Activated CD8-positive, alpha-beta memory T cell treated with anti-CD3 and anti-CD28 coated beads, Interleukin-2, amount 10 ng/mL, durations not matched to agents 7 days and 5 days (primary cell): ENCODE results near the gene CKAP5. TPM values are rescaled to one million over a fixed set of nuclear protein-coding genes. Genes with fewer than 3 reads are reported as not detected.

Experiments
- ATAC-seq: fragments of 150-1000 bp; cut with Tn5 transposase; one replicate; pipeline ENCODE4 v1.10.0; 2021; ENCODE audit warnings: moderate library complexity
- CTCF ChIA-PET: fragments of 350-600 bp; sonication (Branson Sonifier 250); formaldehyde crosslinking; loops from one replicate; lab custom pipeline; 2021; ENCODE audit warnings: antibody characterized with exemption; lab: Charles Lee
- DNase-seq: peaks from one replicate; pipeline ENCODE4 v3.0.0-alpha.2; 2020
- H3K27ac Mint-ChIP-seq: one replicate; pipeline ENCODE4 v1.8.0; 2021; ENCODE audit warnings: mild to moderate bottlenecking, mixed read lengths
- H3K27me3 Mint-ChIP-seq: one replicate; pipeline ENCODE4 v1.8.0; 2021; ENCODE audit warnings: mixed read lengths
- H3K36me3 Mint-ChIP-seq: one replicate; pipeline ENCODE4 v1.8.0; 2021; ENCODE audit warnings: mild to moderate bottlenecking, mixed read lengths
- H3K4me1 Mint-ChIP-seq: one replicate; pipeline ENCODE4 v1.8.0; 2021; ENCODE audit warnings: mixed read lengths
- H3K4me3 Mint-ChIP-seq: one replicate; pipeline ENCODE4 v1.8.0; 2021; ENCODE audit warnings: mild to moderate bottlenecking, moderate library complexity, mixed read lengths
- H3K9me3 Mint-ChIP-seq: one replicate; pipeline ENCODE4 v1.8.0; 2022; ENCODE audit warnings: low read depth, mixed read lengths
- total RNA-seq, 2 experiments: library from RNA; stranded (reverse); gene quantifications; one replicate each; pipeline ENCODE4 v1.2.3, GENCODE V29; 2021

CKAP5 gene
- total RNA-seq, 2 experiments from 2014 or later: 167 to 180 TPM

DNA sequence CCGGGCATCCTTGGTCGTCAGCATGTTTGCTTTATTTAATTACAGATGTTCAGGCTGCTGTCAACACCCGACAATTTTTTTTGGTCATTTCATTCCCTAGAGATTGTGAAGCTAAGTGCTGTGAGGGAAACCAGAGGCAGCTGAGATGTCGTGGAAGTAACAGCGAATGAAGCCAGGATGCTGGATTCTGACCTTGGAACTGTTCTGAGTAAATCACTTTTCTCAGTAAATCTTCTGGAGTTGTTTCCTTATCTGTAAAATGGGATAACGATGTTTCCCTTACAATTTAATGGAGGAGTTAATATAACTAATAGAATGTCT, 390 bp upstream of the CKAP5 start:
- Mint-ChIP-seq H3K36me3 (peaks cover 9% of the 10 kb centered on the region), H3K27ac (peak overlapping the region; percentile 96), H3K27me3 (no peaks in the 10 kb centered on the region), H3K4me3 (peak overlapping the region; percentile 85), H3K4me1 (peaks cover 39% of the 10 kb centered on the region), H3K9me3 (no peaks in the 10 kb centered on the region)
- DNase-seq (no peak), ATAC-seq (no peak)
- CTCF ChIA-PET: interaction anchor here (0.9 to 1.4 kb wide), 2 partner anchors 9 to 307 kb away, joined by 3 to 4 read pairs; no protein-coding TSS in a partner anchor

DNA sequence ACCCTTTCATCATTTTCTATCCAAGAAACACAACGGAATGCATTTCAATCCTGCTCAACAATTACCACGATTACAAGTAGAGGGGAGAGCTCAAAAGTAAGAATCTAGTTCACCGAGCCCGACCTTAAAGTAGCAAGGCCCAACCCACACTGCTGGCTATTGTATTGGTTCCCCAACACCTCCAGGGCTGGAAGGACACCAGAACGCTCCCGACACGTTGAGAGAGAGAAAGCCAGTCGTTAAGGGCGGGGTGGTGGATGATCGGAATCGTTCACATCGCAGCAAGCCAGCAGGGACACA, 690 bp downstream of the CKAP5 start:
- no peaks in the 10 kb centered on the region for H3K9me3 Mint-ChIP-seq
- H3K4me1 Mint-ChIP-seq: peaks cover 41% of the 10 kb centered on the region
- DNase-seq (no peak), ATAC-seq (no peak)
- no peaks in the 10 kb centered on the region for H3K27me3 Mint-ChIP-seq
- peak overlapping the region; percentile 76 for H3K27ac Mint-ChIP-seq
- peaks cover 11% of the 10 kb centered on the region for H3K36me3 Mint-ChIP-seq
- peak overlapping the region; percentile 85 for H3K4me3 Mint-ChIP-seq
- CTCF ChIA-PET: interaction anchor here (1.8 kb wide), 1 partner anchor 19 kb away, joined by 4 read pairs; no protein-coding TSS in a partner anchor

DNA sequence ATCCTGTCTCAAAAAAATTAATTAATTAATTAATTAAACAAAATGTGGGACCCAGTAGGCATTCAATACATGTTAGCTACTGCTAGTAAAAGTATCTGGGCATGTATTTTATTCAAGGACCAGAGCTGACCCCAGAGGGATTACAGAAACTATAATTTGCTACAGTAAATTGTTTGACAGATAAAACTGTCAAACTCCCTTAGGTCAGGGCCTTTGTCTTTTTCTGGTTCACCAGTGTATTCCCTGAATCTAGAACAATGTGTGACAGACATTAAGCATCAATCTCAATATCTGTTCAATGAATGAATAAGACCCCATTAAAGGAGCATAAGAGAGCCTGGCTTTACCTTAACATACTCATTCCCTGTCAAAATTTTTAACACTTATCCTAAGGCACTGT, 6.0 kb downstream of the CKAP5 start:
- H3K27ac Mint-ChIP-seq: no peak overlapping the region
- H3K4me3 Mint-ChIP-seq: no peak overlapping the region
- H3K36me3 Mint-ChIP-seq: peaks cover 18% of the 10 kb centered on the region
- no peaks in the 10 kb centered on the region for H3K9me3 Mint-ChIP-seq
- DNase-seq (no peak), ATAC-seq (no peak)
- no peaks in the 10 kb centered on the region for H3K27me3 Mint-ChIP-seq
- CTCF ChIA-PET: no interaction called here
- H3K4me1 Mint-ChIP-seq: peaks cover 46% of the 10 kb centered on the region

DNA sequence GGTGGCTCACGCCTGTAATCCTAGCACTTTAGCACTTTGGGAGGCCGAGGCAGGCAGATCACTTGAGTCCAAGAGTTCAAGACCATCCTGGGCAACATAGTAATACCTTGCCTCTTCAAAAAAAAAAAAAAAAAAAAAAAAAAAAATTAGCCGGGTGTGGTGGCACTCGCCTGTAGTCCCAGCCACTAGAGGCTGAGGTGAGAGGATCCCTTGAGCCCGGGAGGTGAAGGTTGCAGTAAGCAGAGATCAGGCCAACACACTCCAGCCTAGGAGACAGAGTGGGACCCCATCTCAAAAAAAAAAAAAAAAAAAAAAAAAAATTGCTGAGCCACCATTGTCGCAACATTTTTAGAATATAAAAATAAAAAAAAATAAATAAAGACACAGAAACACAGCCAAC, 7.6 kb downstream of the CKAP5 start:
- DNase-seq (no peak), ATAC-seq (no peak)
- Mint-ChIP-seq H3K4me3 (no peak overlapping the region), H3K36me3 (peaks cover 18% of the 10 kb centered on the region), H3K9me3 (no peaks in the 10 kb centered on the region), H3K4me1 (peaks cover 32% of the 10 kb centered on the region), H3K27me3 (no peaks in the 10 kb centered on the region), H3K27ac (no peak overlapping the region)
- CTCF ChIA-PET: interaction anchor here (2.1 kb wide), 1 partner anchor 12 kb away, joined by 8 read pairs; no protein-coding TSS in a partner anchor

DNA sequence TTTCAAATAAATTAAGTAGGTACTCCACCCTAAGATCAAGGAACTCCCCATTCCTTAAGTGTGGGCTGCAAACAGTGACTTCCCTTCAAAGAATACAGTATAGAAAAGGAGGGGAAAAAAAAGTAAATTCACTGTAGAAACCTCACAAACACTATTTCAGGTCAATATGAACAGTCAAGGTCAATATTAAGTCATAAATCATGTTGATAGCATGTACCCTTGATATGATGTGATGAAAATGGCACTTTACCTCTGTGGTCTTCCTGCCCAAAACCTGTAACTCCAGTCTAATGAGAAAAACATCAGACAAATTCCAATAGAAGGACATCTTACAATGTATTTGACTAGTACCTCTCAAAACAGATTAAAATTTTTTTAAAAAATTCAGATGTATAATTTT, 8.2 kb downstream of the CKAP5 start:
- no peaks in the 10 kb centered on the region for H3K9me3 Mint-ChIP-seq
- peaks cover 19% of the 10 kb centered on the region for H3K36me3 Mint-ChIP-seq
- no peaks in the 10 kb centered on the region for H3K27me3 Mint-ChIP-seq
- H3K4me3 Mint-ChIP-seq: no peak overlapping the region
- ATAC-seq (no peak), DNase-seq (no peak)
- peaks cover 29% of the 10 kb centered on the region for H3K4me1 Mint-ChIP-seq
- CTCF ChIA-PET: interaction anchor here (2.1 kb wide), 1 partner anchor 11 kb away, joined by 8 read pairs; no protein-coding TSS in a partner anchor
- H3K27ac Mint-ChIP-seq: no peak overlapping the region

DNA sequence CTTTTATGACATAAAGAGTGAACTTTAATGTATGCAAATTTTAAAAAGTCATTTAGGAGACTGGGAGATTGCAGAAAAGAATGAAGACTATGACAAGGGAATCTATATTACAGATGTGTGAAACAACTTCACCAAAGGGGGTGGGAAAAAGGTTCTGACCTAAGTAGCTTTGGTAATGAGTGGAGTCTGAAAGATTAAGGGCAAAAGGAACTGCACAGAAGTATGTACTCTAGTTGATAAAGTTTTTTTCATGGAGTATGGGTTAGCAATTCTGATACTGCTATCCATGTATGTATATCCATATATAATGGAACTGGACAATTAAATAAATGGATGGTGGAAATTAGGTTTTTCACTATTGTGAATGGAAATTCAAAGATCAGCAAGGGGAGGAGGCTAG, 9.2 kb downstream of the CKAP5 start:
- DNase-seq (no peak), ATAC-seq (no peak)
- Mint-ChIP-seq H3K4me1 (peaks cover 24% of the 10 kb centered on the region), H3K27ac (no peak overlapping the region), H3K36me3 (peaks cover 19% of the 10 kb centered on the region), H3K4me3 (no peak overlapping the region), H3K27me3 (no peaks in the 10 kb centered on the region), H3K9me3 (no peaks in the 10 kb centered on the region)
- CTCF ChIA-PET: no interaction called here

DNA sequence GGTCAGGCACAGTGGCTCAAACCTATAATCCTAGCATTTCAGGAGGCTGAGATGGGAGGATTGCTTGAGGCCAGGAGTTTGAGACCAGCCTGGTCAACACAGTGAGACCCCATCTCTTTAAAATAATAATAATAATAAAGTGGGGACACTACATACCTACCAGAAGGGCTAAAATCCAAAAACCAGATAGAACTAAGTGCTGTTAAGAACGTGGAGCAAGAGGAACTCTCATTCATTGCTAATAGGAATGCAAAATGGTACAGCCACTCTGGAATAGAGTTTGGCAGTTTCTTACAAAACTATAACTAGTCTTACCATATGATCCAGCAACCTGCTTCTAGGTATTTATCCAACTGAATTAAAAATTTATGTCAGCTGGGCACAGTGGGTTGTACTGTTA, 9.6 kb downstream of the CKAP5 start:
- CTCF ChIA-PET: no interaction called here
- Mint-ChIP-seq H3K36me3 (peaks cover 19% of the 10 kb centered on the region), H3K27me3 (no peaks in the 10 kb centered on the region), H3K4me1 (peaks cover 24% of the 10 kb centered on the region), H3K9me3 (no peaks in the 10 kb centered on the region), H3K4me3 (no peak overlapping the region), H3K27ac (no peak overlapping the region)
- no peak for ATAC-seq
- no peak for DNase-seq

DNA sequence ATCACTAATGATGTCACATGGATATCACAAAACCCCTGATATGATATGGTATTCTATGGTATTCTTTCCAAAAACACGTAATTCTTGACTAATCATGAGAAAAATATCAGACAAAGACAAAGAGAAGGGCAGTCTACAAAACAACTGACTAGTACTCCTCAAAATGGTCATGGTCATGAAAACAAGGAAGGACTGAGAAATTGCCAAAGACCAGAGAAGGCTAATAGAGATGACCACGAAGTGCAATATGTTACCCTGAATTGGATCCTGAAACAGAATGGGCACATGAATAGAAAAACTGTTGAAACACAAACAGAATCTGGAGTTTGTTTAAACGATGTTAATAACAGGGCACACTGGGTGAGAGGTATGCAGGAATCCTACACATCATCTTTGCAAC, 10.2 kb downstream of the CKAP5 start:
- Mint-ChIP-seq H3K27ac (no peak overlapping the region), H3K36me3 (peaks cover 19% of the 10 kb centered on the region), H3K9me3 (no peaks in the 10 kb centered on the region), H3K4me3 (no peak overlapping the region), H3K27me3 (no peaks in the 10 kb centered on the region), H3K4me1 (peaks cover 22% of the 10 kb centered on the region)
- no peak for DNase-seq
- ATAC-seq: no peak
- CTCF ChIA-PET: no interaction called here

DNA sequence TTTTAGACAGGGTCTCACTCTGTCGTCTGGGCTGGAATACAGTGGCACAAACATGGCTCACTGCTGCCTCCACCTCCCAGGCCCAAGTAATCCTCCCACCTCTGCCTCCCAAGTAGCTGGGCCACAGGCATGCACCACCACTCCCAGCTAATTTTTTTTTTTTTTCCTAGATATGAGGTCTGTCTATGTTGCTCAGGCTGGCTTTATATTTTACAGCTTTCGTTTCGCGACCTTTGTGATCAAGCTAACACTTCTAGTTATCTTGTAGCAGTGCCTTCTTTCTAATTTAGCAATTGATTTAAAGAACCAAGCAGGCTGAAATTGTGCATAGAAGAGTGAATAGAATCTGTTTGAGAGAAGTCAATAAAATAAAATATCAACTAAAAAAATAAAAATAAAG, 11.3 kb downstream of the CKAP5 start:
- Mint-ChIP-seq H3K27me3 (no peaks in the 10 kb centered on the region), H3K27ac (no peak overlapping the region), H3K4me1 (peaks cover 19% of the 10 kb centered on the region), H3K36me3 (peaks cover 19% of the 10 kb centered on the region), H3K4me3 (no peak overlapping the region), H3K9me3 (no peaks in the 10 kb centered on the region)
- CTCF ChIA-PET: no interaction called here
- no peak for ATAC-seq
- no peak for DNase-seq

DNA sequence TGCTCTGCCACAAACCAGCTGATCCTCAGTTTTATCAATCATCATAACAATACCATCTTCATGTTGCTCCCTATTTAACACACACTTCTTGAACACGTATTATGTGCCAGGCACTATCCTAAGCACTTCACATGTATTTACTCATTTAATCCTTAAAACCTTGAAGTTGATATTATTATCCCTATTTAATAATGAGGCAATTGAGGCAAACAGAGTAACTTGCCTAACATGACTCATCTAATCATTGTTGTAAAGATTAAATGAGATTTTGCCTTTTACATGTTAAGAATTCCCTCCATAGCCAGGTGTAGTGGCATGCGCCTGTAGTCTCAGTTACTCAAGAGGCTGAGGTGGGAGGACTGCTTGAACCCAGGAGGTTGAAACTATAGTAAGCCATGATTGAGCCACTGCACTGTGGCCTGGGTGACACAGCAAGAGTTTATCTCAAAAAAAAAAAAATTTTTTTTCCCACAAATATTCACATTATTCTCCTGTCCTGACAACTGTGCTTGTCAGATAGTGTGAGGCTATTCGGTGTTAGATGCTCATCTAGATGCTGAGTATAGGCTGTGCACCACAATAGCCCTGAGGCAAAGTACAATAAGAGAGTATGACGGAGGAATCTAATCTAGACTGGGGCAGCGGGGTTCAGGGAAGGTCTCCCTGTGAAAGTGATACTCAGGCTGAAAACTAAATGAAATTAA, 13.4 kb downstream of the CKAP5 start:
- H3K4me1 Mint-ChIP-seq: peaks cover 16% of the 10 kb centered on the region
- peaks cover 19% of the 10 kb centered on the region for H3K36me3 Mint-ChIP-seq
- CTCF ChIA-PET: no interaction called here
- ATAC-seq (no peak), DNase-seq (no peak)
- no peak overlapping the region for H3K4me3 Mint-ChIP-seq
- H3K27ac Mint-ChIP-seq: no peak overlapping the region
- no peaks in the 10 kb centered on the region for H3K9me3 Mint-ChIP-seq
- no peaks in the 10 kb centered on the region for H3K27me3 Mint-ChIP-seq

DNA sequence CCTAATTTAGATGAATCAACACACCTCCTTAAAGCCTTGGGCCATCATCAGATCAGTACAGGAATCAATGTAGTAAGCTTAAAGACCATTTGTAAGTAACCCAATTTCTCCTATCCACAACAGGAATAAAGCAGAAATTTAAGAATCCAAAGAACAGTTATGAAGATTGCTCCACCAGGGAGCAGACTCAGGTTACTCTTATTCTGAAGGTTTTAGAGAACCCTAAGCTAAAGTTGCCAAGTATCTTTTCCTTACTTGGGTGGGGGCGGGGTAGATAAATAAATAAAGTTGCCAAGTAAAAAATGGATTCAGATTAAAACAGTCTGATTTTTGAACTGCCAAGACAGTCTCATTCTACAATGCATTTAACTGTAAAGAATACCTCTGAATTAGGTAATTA, 18.1 kb downstream of the CKAP5 start:
- DNase-seq (no peak), ATAC-seq (no peak)
- H3K4me3 Mint-ChIP-seq: no peak overlapping the region
- CTCF ChIA-PET: interaction anchor here (2.4 kb wide), 1 partner anchor 11 kb away, joined by 8 read pairs; no protein-coding TSS in a partner anchor
- H3K27ac Mint-ChIP-seq: no peak overlapping the region
- H3K9me3 Mint-ChIP-seq: no peaks in the 10 kb centered on the region
- H3K27me3 Mint-ChIP-seq: no peaks in the 10 kb centered on the region
- peaks cover 10% of the 10 kb centered on the region for H3K36me3 Mint-ChIP-seq
- H3K4me1 Mint-ChIP-seq: peaks cover 29% of the 10 kb centered on the region

DNA sequence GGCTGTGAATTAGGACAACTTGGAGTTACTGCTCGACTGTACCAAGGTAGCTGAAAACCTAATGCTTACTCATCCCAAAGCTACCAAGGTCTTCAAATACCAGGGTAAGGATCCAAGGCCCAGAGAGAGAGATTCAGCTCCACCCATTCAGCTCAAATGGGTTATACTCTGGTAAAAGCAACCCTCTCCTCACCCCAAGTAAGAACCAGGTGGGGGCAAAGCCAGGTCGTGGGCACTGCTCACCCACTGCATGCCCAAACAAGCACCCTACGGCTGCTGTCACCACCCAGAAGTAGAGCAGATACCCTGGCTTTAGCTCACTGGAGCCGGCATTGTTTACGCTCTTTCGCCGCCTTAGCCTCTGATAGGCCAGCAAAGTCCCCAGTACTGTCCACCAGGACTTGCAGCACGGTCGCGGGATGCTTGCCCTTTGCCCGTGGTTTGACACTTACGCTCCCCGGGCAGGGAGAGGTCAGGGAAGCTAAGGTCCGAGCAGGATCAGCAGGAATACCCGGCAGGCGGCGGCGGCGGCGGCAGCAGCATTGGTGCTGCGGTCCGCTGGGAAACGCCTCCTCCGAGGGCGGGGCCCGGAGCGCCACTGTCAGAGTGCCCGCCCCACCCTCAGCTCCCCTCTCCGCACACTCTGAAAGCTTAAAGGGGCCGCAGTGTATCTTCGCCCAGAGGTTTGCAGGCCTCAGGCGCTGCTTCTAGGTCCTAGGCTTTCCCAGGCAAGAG, 19.6 kb downstream of the CKAP5 start:
- peaks cover 26% of the 10 kb centered on the region for H3K4me1 Mint-ChIP-seq
- peak; percentile 100 for ATAC-seq
- H3K4me3 Mint-ChIP-seq: peak overlapping the region; percentile 67
- H3K9me3 Mint-ChIP-seq: no peaks in the 10 kb centered on the region
- DNase-seq: peak; percentile 83
- peaks cover 7% of the 10 kb centered on the region for H3K36me3 Mint-ChIP-seq
- H3K27ac Mint-ChIP-seq: no peak overlapping the region
- CTCF ChIA-PET: interaction anchor here (0.9 to 2.4 kb wide), 5 partner anchors 9 to 18 kb away, joined by 3 to 8 read pairs (median 4); no protein-coding TSS in a partner anchor
- H3K27me3 Mint-ChIP-seq: no peaks in the 10 kb centered on the region

DNA sequence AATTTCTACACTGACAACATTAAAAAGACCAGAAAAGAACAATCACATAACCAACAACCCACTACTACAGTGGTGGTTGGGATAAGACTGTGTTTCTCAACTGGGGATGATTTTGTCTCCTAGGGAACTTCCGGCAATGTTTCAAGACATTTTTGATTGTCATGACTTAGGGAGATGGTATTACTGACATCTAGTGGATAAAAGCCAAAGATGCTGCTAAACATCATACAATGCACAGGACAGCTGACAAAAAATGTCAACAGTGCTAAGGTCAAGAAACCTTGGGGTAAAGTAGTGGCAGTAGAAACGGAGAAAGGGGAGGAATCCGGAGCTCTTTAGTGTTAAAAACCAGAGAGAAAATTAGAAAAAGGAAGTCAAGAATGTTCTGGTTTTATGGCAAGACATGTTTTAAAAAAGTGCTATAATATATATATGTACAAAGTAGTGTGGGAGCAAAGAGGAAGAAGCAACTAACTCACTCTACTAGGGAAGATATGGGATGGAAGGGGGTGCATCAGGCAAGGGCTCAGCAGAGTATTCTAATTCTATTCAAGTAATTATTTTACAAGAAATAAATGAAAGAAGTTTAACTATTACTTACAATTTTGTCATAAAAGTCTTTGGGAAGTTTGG, 37.2 kb downstream of the CKAP5 start:
- no peaks in the 10 kb centered on the region for H3K9me3 Mint-ChIP-seq
- H3K27me3 Mint-ChIP-seq: no peaks in the 10 kb centered on the region
- H3K4me3 Mint-ChIP-seq: no peak overlapping the region
- peaks cover 45% of the 10 kb centered on the region for H3K36me3 Mint-ChIP-seq
- CTCF ChIA-PET: interaction anchor here (0.6 to 1.5 kb wide), 4 partner anchors 11 to 280 kb away, joined by 3 to 6 read pairs (median 4); no protein-coding TSS in a partner anchor
- H3K27ac Mint-ChIP-seq: no peak overlapping the region
- peaks cover 24% of the 10 kb centered on the region for H3K4me1 Mint-ChIP-seq
- ATAC-seq (no peak), DNase-seq (no peak)
